ENCODE results near the gene CNOT1. TPM values are rescaled to one million over a fixed set of nuclear protein-coding genes. Genes with fewer than 3 reads are reported as not detected.

Gene CNOT1
- total RNA-seq, 6 experiments from 2014 or later = 53.8 to 74.9 (median 65.5) TPM

- Histone ChIP-seq H3K4me1 (peaks cover 0 to 4% (median 0%) of the 10 kb centered on the region in 4 donors), H3K27ac (no peak overlapping the region), H3K9me3 (no peaks in the 10 kb centered on the region), H3K4me3 (no peak overlapping the region), H3K27me3 (no peaks in the 10 kb centered on the region), H3K36me3 (no peaks in the 10 kb centered on the region)
- DNase-seq (no peak), ATAC-seq (peak; percentile 4 to 43 (median 29))
- WGBS (ENCODE audit: insufficient coverage, low coverage, low lambda C conversion rate, missing lambda C conversion rate) = 4% methylated on average over 28 of the region's 42 CpGs
- intact Hi-C loops (cut with DNase I) = no loop called here
- TF ChIP-seq CTCF (IDR thresholded peaks at IDR 0.05) = no peak
Measured at GRCh38 chr16:58501242-58502131, 128.1 kb downstream of the CNOT1 start.

GRCh38 chr16:58500430-58501241, 129.0 kb downstream of the CNOT1 start:
- intact Hi-C loops (cut with DNase I) = no loop called here
- ATAC-seq = peak in 1 of 4 donors; percentile 10
- WGBS (ENCODE audit: insufficient coverage, low coverage, low lambda C conversion rate, missing lambda C conversion rate) = 7% methylated on average over 8 of the region's 36 CpGs
- H3K4me1 ChIP-seq = peaks cover 0 to 4% (median 0%) of the 10 kb centered on the region in 4 donors
- no peaks in the 10 kb centered on the region for H3K27me3 ChIP-seq
- H3K27ac ChIP-seq = no peak overlapping the region
- H3K9me3 ChIP-seq = no peaks in the 10 kb centered on the region
- H3K4me3 ChIP-seq = no peak overlapping the region
- TF ChIP-seq CTCF (IDR thresholded peaks at IDR 0.05) (no peak), POLR2A (IDR thresholded peaks at IDR 0.05) (no peak)
- no peaks in the 10 kb centered on the region for H3K36me3 ChIP-seq
- DNase-seq = no peak

- no peaks in the 10 kb centered on the region for H3K9me3 ChIP-seq
- WGBS (ENCODE audit: insufficient coverage, low coverage, low lambda C conversion rate, missing lambda C conversion rate) = no CpG with 5 or more reads among the region's 24 CpGs
- H3K36me3 ChIP-seq = no peaks in the 10 kb centered on the region
- intact Hi-C loops (cut with DNase I) = no loop called here
- no peak within 1 kb of the TSS for H3K4me3 ChIP-seq
- peaks cover 0 to 4% (median 0%) of the 10 kb centered on the region in 4 donors for H3K4me1 ChIP-seq
- H3K27me3 ChIP-seq = no peaks in the 10 kb centered on the region
- H3K27ac ChIP-seq = no peak within 1 kb of the TSS
- no peak for DNase-seq
- no peak for TF ChIP-seq POLR2A (IDR thresholded peaks at IDR 0.05)
- no peak for TF ChIP-seq CTCF (IDR thresholded peaks at IDR 0.05)
- peak in 3 of 4 donors; percentile 15 to 31 (median 19) for ATAC-seq
Measured at GRCh38 chr16:58499615-58500351, 129.8 kb downstream of the CNOT1 start, which contains the start of gene NDRG4. TSS of gene NDRG4 (plus strand) at chr16:58500143. CDS start at chr16:58500249, 106 bp downstream.

GRCh38 chr16:58499092-58499511, 130.5 kb downstream of the CNOT1 start:
- no peaks in the 10 kb centered on the region for H3K9me3 ChIP-seq
- intact Hi-C loops (cut with DNase I) = no loop called here
- peaks cover 0 to 4% (median 0%) of the 10 kb centered on the region in 4 donors for H3K4me1 ChIP-seq
- no peak for ATAC-seq
- no peak overlapping the region for H3K27ac ChIP-seq
- DNase-seq = no peak
- no peaks in the 10 kb centered on the region for H3K27me3 ChIP-seq
- H3K4me3 ChIP-seq = no peak overlapping the region
- no peaks in the 10 kb centered on the region for H3K36me3 ChIP-seq
- TF ChIP-seq POLR2A (IDR thresholded peaks at IDR 0.05) = no peak
- no peak for TF ChIP-seq CTCF (IDR thresholded peaks at IDR 0.05)
- 69% methylated on average over 5 of the region's 10 CpGs for WGBS (ENCODE audit: insufficient coverage, low coverage, low lambda C conversion rate, missing lambda C conversion rate)

All from right lobe of liver (tissue), 6 donors.